Neural cell (in vitro differentiated cells): ENCODE results near the gene ZNF18.

Source experiments
- EZH2 ChIP-seq: fragments of 200-600, 300-800 bp; shearing (Covaris generic), sonication (generic); IDR thresholded peaks from 2 replicates; pipeline ENCODE4 v1.6.1; 2014; ENCODE audit warnings: antibody characterized with exemption, low read length, borderline replicate concordance, mild to moderate bottlenecking; ENCODE audit not compliant: insufficient read depth, poor library complexity, severe bottlenecking
- POLR2AphosphoS5 ChIP-seq: IDR thresholded peaks from 2 replicates; pipeline ENCODE4 v1.6.1; 2012
- RAD21 ChIP-seq: fragments of 450-650 bp; conservative IDR thresholded peaks from 2 replicates; pipeline ENCODE4 v1.6.1; 2014; ENCODE audit warnings: antibody characterized with exemption, mild to moderate bottlenecking, moderate library complexity
- TAF1 ChIP-seq: IDR thresholded peaks from 2 replicates; pipeline ENCODE4 v1.6.1; 2012; ENCODE audit warnings: low read depth
- TF ChIP-seq, protein P1 (sequence below): fragments of 450-650 bp; IDR thresholded peaks from 2 replicates; pipeline ENCODE4 v1.5.1; 2014; ENCODE audit warnings: antibody characterized with exemption, mild to moderate bottlenecking, moderate library complexity; ENCODE audit not compliant: poor library complexity, severe bottlenecking

DNA sequence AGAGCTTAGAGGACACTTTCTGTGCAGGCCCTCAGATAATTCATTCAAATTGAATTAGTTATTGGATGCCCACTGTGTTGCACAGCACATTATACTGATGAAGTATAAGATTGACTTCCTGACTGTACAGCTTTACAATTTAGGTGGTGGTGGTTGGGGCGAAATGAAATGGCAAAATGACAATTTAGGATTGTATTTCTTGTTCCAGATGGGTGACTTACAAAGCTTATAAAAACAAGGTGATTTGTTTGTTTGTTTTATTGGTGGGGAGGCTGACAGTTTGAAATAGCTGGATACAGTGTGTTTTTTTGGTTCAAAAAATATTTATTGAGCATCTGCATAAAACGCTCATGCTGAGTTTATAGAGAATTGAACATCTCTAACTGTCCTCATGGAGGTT, 25.0 kb upstream of the ZNF18 start:
- TF ChIP-seq, protein P1, sequence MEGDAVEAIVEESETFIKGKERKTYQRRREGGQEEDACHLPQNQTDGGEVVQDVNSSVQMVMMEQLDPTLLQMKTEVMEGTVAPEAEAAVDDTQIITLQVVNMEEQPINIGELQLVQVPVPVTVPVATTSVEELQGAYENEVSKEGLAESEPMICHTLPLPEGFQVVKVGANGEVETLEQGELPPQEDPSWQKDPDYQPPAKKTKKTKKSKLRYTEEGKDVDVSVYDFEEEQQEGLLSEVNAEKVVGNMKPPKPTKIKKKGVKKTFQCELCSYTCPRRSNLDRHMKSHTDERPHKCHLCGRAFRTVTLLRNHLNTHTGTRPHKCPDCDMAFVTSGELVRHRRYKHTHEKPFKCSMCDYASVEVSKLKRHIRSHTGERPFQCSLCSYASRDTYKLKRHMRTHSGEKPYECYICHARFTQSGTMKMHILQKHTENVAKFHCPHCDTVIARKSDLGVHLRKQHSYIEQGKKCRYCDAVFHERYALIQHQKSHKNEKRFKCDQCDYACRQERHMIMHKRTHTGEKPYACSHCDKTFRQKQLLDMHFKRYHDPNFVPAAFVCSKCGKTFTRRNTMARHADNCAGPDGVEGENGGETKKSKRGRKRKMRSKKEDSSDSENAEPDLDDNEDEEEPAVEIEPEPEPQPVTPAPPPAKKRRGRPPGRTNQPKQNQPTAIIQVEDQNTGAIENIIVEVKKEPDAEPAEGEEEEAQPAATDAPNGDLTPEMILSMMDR = no peak
- TF ChIP-seq POLR2AphosphoS5 (no peak), EZH2 (no peak), TAF1 (no peak), RAD21 (no peak)
